ENCODE results near the gene SLFN5.
"Not testable (repeated sequence)": the region's sequence is repeated elsewhere in the genome, so short reads cannot be mapped to it uniquely, and the experiment has no call there.

SLFN5 gene

DNA sequence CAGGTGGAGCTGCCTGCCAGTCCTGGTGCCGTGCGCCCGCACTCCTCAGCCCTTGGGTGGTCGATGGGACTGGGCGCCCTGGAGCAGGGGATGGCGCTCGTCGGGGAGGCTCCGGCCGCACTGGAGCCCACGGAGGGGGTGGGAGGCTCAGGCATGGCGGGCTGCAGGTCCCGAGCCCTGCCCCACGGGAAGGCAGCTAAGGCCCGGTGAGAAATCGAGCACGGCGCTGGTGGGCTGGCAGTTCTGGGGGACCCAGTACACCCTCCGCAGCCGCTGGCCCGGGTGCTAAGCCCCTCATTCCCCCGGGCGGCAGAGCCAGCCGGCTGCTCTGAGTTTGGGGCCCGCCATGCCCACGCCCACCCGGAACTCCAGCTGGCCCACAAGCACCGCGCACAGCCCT, 36.0 kb downstream of the SLFN5 start:
- not testable (repeated sequence) for H3K27ac Mint-ChIP-seq; H3K4me3 Mint-ChIP-seq; H3K4me1 Mint-ChIP-seq; H3K27me3 Mint-ChIP-seq (ENCODE audit: low read depth); H3K36me3 Mint-ChIP-seq (ENCODE audit: low read depth)
- H3K9me3 Mint-ChIP-seq = peaks cover 32% of the 10 kb centered on the region

- Mint-ChIP-seq H3K27me3 (ENCODE audit: low read depth) (no peaks in the 10 kb centered on the region), H3K4me3 (no peak overlapping the region), H3K27ac (no peak overlapping the region), H3K4me1 (no peaks in the 10 kb centered on the region), H3K9me3 (peaks cover 10% of the 10 kb centered on the region), H3K36me3 (ENCODE audit: low read depth) (no peaks in the 10 kb centered on the region)
- TF ChIP-seq, protein P1, sequence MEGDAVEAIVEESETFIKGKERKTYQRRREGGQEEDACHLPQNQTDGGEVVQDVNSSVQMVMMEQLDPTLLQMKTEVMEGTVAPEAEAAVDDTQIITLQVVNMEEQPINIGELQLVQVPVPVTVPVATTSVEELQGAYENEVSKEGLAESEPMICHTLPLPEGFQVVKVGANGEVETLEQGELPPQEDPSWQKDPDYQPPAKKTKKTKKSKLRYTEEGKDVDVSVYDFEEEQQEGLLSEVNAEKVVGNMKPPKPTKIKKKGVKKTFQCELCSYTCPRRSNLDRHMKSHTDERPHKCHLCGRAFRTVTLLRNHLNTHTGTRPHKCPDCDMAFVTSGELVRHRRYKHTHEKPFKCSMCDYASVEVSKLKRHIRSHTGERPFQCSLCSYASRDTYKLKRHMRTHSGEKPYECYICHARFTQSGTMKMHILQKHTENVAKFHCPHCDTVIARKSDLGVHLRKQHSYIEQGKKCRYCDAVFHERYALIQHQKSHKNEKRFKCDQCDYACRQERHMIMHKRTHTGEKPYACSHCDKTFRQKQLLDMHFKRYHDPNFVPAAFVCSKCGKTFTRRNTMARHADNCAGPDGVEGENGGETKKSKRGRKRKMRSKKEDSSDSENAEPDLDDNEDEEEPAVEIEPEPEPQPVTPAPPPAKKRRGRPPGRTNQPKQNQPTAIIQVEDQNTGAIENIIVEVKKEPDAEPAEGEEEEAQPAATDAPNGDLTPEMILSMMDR (IDR thresholded peaks at IDR 0.05; ENCODE audit: unreplicated experiment in 3 of 3) = no peak
Measured at GRCh38 chr17:35283767-35284166, 40.9 kb downstream of the SLFN5 start.

DNA sequence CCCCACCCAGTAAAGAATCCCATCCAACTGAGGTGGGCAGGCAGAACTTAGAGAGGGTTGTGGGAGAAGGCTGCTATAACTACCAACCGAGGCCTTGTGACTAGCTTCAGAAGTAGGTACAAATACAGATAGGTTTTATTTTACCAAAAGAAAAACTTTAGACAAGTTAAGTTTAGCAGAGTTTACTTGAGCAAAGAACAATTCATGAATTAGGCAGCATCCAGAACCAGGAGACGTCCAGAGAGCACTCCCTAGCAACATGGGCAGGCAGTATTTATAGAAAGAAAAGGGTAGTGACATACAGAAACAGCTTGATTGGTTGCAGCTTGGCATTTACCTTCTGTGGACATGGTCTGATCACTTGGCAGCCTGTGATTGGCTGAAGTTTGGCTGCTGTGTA, 42.1 kb downstream of the SLFN5 start:
- H3K4me3 Mint-ChIP-seq = no peak overlapping the region
- TF ChIP-seq, protein P1 (IDR thresholded peaks at IDR 0.05; ENCODE audit: unreplicated experiment in 3 of 3) = no peak
- H3K27me3 Mint-ChIP-seq (ENCODE audit: low read depth) = no peaks in the 10 kb centered on the region
- H3K27ac Mint-ChIP-seq = no peak overlapping the region
- H3K4me1 Mint-ChIP-seq = no peaks in the 10 kb centered on the region
- no peaks in the 10 kb centered on the region for H3K36me3 Mint-ChIP-seq (ENCODE audit: low read depth)
- peaks cover 6% of the 10 kb centered on the region for H3K9me3 Mint-ChIP-seq

DNA sequence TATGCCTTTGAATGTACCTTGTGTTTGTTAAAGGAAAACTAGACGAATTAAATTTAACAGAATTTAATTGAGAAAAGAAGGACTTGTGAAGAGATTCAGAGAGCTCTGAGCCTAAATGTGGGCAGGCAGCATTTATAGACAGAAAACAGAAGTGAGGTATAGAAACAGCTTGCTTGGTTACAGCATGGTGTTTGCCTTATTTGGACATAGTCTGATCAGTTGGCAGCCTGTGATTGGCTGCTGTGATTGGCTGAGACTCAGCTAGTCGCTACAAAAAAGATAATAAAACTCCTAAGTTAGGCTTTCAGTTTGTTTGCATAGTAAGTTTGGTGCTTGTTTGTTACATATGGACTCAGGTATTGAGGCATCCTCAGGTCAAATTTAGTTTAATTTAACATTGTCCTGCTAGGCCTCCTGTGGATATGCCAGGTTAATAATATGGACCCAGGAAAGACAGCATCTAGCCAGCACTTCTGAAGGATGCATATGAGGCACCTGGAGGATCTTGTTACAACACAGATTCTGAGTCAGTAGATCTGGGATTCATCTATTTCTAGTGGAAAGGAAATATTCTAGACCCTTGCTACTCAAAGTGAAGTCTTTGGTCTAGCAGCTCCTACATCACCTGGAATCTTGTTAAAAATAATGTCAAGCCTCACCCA, 43.4 kb downstream of the SLFN5 start:
- H3K36me3 Mint-ChIP-seq (ENCODE audit: low read depth) = no peaks in the 10 kb centered on the region
- TF ChIP-seq, protein P1 (IDR thresholded peaks at IDR 0.05; ENCODE audit: unreplicated experiment in 3 of 3) = no peak
- H3K27me3 Mint-ChIP-seq (ENCODE audit: low read depth) = no peaks in the 10 kb centered on the region
- H3K4me1 Mint-ChIP-seq = no peaks in the 10 kb centered on the region
- peaks cover 9% of the 10 kb centered on the region for H3K9me3 Mint-ChIP-seq
- H3K27ac Mint-ChIP-seq = no peak overlapping the region
- no peak overlapping the region for H3K4me3 Mint-ChIP-seq

- Mint-ChIP-seq H3K27me3 (ENCODE audit: low read depth) (peaks cover 3% of the 10 kb centered on the region), H3K27ac (no peak overlapping the region), H3K36me3 (ENCODE audit: low read depth) (no peaks in the 10 kb centered on the region), H3K4me1 (no peaks in the 10 kb centered on the region), H3K9me3 (peaks cover 3% of the 10 kb centered on the region), H3K4me3 (no peak overlapping the region)
- TF ChIP-seq, protein P1 (IDR thresholded peaks at IDR 0.05; ENCODE audit: unreplicated experiment in 3 of 3) = no peak
Measured at GRCh38 chr17:35287286-35287811, 44.5 kb downstream of the SLFN5 start.

DNA sequence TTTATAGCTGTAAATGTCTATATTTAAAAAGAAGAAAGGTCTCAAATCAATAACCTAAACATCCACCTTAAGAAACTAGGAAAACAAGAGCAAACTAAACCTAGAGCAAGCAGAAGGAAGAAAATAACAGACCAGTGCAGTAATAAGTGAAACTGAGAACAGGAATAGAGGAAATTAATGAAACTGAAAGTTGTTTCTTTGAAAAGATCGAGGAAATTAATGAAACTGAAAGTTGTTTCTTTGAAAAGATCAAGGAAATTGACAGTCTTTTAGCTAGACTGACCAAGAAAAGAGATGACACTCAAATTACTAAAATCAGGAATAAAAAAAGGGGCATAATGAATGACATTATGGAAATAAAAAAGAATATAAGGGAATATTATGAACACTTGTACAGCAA, 46.4 kb downstream of the SLFN5 start:
- Mint-ChIP-seq H3K36me3 (ENCODE audit: low read depth) (no peaks in the 10 kb centered on the region), H3K27me3 (ENCODE audit: low read depth) (peaks cover 10% of the 10 kb centered on the region), H3K9me3 (peaks cover 3% of the 10 kb centered on the region), H3K4me1 (no peaks in the 10 kb centered on the region), H3K27ac (no peak overlapping the region), H3K4me3 (no peak overlapping the region)
- TF ChIP-seq, protein P1 (IDR thresholded peaks at IDR 0.05; ENCODE audit: unreplicated experiment in 3 of 3) = no peak
